GM12874 (cell line): ENCODE data around the gene TASP1.

Experiments used
- TF ChIP-seq, protein P1 (sequence below): IDR thresholded peaks from 2 replicates; pipeline ENCODE4 v1.5.1; 2011; ENCODE audit warnings: low read depth, mild to moderate bottlenecking, control low read depth, low read length, moderate library complexity; ENCODE audit not compliant: insufficient read depth

The TASP1 gene

GRCh38 chr20:13412806-13413445 is 225.8 kb downstream of the TASP1 start:
- TF ChIP-seq, protein P1, sequence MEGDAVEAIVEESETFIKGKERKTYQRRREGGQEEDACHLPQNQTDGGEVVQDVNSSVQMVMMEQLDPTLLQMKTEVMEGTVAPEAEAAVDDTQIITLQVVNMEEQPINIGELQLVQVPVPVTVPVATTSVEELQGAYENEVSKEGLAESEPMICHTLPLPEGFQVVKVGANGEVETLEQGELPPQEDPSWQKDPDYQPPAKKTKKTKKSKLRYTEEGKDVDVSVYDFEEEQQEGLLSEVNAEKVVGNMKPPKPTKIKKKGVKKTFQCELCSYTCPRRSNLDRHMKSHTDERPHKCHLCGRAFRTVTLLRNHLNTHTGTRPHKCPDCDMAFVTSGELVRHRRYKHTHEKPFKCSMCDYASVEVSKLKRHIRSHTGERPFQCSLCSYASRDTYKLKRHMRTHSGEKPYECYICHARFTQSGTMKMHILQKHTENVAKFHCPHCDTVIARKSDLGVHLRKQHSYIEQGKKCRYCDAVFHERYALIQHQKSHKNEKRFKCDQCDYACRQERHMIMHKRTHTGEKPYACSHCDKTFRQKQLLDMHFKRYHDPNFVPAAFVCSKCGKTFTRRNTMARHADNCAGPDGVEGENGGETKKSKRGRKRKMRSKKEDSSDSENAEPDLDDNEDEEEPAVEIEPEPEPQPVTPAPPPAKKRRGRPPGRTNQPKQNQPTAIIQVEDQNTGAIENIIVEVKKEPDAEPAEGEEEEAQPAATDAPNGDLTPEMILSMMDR: no peak

- TF ChIP-seq, protein P1: no peak
These were observed 234.4 kb downstream of the TASP1 start for GRCh38 chr20:13404293-13404692.

DNA sequence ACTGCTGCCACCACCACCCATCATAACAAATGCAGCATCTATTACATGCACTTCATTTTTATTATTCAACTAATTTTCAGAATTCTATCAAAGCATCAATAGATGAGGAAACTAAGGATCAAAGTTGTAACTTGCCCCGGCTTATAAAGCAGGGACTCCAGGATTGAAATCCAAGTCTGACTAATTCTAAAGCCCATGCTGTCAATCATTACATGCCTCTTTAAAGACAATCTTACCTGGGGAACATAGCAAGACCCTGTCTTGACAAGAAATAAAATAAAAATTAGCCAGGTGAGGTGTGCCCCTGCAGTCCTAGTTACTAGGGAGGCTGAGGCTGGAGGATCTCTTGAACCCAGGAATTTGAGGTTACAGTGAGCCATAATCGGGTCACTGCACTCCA is 235.3 kb downstream of the TASP1 start:
- TF ChIP-seq, protein P1: no peak

DNA sequence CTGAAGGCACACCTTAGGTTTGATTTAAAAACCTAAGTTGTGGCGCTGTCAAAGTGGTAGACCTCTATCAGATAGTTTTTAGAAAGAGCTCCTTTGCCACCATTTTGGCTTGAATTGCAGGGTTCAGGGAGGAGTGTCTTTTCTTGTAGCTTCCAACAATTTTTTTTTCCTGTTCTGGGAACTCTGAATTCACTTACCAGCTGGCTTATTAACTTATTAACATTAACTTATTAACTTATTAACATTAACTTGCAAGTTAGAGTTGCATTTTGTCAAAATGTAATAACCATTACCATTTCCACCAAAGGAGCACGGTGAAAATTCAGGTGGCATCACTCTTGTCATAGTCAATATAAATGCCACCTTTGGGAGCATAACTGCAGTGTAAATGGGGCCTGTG is 235.7 kb downstream of the TASP1 start:
- TF ChIP-seq, protein P1: no peak

- TF ChIP-seq, protein P1: no peak
These were observed 236.5 kb downstream of the TASP1 start for GRCh38 chr20:13402171-13402760.

DNA sequence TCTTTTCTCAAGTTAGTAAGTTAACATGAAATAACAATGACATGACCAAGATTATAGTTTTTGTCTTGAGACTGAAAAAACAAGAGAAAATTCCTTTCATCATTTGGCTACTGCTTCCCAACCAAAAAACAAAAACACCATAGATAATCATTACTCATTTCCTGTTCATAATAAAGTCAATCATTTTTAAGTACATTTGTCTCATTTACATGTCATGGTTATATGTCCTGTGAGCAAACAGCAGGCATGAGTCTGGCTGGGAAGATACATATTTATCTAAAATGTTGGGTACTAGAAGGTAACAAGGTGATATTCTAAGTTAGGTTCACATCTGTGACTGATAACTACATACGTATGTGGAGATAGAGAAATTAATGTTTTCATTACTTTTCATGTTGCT is 237.1 kb downstream of the TASP1 start:
- TF ChIP-seq, protein P1: no peak

DNA sequence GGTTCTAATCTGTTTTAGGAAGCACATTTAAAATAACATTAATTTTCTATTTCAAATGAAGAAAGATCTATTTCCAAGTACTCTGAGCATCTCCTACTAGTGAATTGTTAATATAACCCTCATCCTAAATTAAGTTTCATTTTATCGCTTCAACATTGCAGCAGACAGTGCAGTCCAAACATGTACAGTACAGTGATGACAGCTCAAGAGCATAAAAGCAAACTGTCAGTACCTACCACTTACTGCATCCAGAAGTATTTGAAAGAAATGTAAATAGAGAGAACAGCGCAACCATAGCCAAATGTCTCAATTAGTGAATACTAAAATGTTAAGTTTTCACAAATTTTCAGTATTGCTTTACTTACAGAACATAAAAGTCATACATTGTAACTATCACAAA is 238.3 kb downstream of the TASP1 start:
- TF ChIP-seq, protein P1: no peak
